Natural killer cell (primary cell): ENCODE measurements around the gene YKT6. TPM values are rescaled to one million over a fixed set of nuclear protein-coding genes. Genes with fewer than 3 reads are reported as not detected.

Experiments
- ATAC-seq, 3 donors: fragments of 150-1000 bp in 2 of 3; fragments of 200-7000 bp in 1 of 3; cut with Tn5 transposase; 1 replicate in 1 of 3; 2 replicates in 2 of 3; pipeline ENCODE4 v1.10.0; 2021; ENCODE audit warnings: mild to moderate bottlenecking in 2 of 3, moderate library complexity in 2 of 3
- DNase-seq, 2 donors: peaks; one replicate each; pipeline versions ENCODE4 v3.0.0 to v3.0.0-alpha.2; 2013 to 2021; ENCODE audit warnings: mixed read lengths in 1 of 2
- H3K27ac ChIP-seq: one replicate; pipeline ENCODE4 v1.5.1; 2013; ENCODE audit warnings: mild to moderate bottlenecking, low read length
- H3K27me3 ChIP-seq: one replicate; pipeline ENCODE4 v1.6.1; 2013; ENCODE audit warnings: low read length; ENCODE audit not compliant: control insufficient read depth, insufficient read depth
- H3K36me3 ChIP-seq: one replicate; pipeline ENCODE4 v1.6.1; 2013; ENCODE audit warnings: low read length; ENCODE audit not compliant: control insufficient read depth, insufficient read depth
- H3K4me1 ChIP-seq: one replicate; pipeline ENCODE4 v1.6.1; 2013; ENCODE audit warnings: low read length; ENCODE audit not compliant: control insufficient read depth, insufficient read depth
- H3K4me3 ChIP-seq: one replicate; pipeline ENCODE4 v1.5.1; 2013; ENCODE audit warnings: low read length
- H3K9me3 ChIP-seq: one replicate; pipeline ENCODE4 v1.6.1; 2013; ENCODE audit warnings: low read length; ENCODE audit not compliant: control insufficient read depth, insufficient read depth
- H3K27ac Mint-ChIP-seq, 2 donors: one replicate each; pipeline ENCODE4 v1.8.0; 2022; ENCODE audit warnings: mild to moderate bottlenecking in 2 of 2, mixed read lengths in 2 of 2, moderate library complexity in 1 of 2
- H3K27me3 Mint-ChIP-seq, 2 donors: one replicate each; pipeline ENCODE4 v1.8.0; 2022; ENCODE audit warnings: low read depth in 2 of 2, mixed read lengths in 2 of 2
- H3K36me3 Mint-ChIP-seq: one replicate; pipeline ENCODE4 v1.8.0; 2022; ENCODE audit warnings: mixed read lengths
- H3K4me1 Mint-ChIP-seq, 2 donors: one replicate each; pipeline ENCODE4 v1.8.0; 2022; ENCODE audit warnings: mixed read lengths in 2 of 2
- H3K4me3 Mint-ChIP-seq: one replicate; pipeline ENCODE4 v1.8.0; 2022; ENCODE audit warnings: mild to moderate bottlenecking, moderate library complexity, mixed read lengths
- H3K9me3 Mint-ChIP-seq, 2 donors: one replicate each; pipeline ENCODE4 v1.8.0; 2022; ENCODE audit warnings: mixed read lengths in 2 of 2
- WGBS: methylation state at CpG from one replicate; pipeline ENCODE4 v1.1.7; 2013; ENCODE audit warnings: missing lambda C conversion rate; ENCODE audit not compliant: insufficient coverage; 5-methylcytosine and 5-hydroxymethylcytosine counted together
- intact Hi-C: fragments of 100-400 bp; cut with micrococcal nuclease; formaldehyde crosslinking; loops from one replicate; pipeline ENCODE4 v1.14.2; 2022
- total RNA-seq, 4 donors: library from RNA; stranded (reverse); fragments of 120-200 nt in 1 of 4; gene quantifications; one replicate each; pipeline versions ENCODE4 v1.2.3 to v1.2.4, GENCODE V29; 2013 to 2022
- TF ChIP-seq, protein P1 (sequence below): fragments of 200-600 bp; IDR thresholded peaks from one replicate; pipeline ENCODE4 v1.8.0; 2022; ENCODE audit warnings: antibody characterized with exemption

YKT6 gene
- total RNA-seq, 3 donors from 2014 or later (not counting 1 experiment from before 2014, with no cell fraction given), result 72.4 to 107 (median 87.1) TPM

DNA sequence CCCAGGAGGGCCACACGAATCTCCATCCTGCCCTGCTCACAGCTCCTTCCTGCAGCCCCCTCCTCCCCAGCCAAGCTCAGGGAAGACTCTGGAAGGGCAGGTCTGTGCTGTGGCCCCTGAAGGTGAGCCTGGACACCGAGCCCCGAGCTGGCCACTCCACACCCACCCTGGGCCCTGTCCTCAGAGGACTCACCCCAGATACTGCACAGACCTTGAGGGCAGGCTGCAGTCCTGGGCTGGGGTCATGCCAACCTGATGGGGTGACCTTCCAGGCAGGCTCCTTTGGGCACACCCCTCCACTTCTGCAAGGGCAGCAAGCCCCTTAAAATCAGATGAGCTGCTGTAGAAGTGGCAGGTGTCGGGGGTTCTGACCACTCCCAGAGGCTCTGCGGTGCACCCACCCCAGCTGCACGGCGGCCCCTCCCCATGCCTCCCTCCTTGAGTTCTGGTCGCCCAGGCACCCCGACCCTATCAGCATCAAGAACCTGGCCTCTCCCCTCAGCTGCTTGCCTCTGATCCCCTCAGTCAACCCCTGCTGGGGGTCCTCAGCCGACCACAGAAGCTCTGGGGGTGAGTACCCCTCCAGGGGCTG, 24.3 kb downstream of the YKT6 start:
- Histone ChIP-seq H3K4me1 (no peaks in the 10 kb centered on the region), H3K4me3 (no peak overlapping the region), H3K27me3 (no peaks in the 10 kb centered on the region), H3K27ac (no peak overlapping the region), H3K36me3 (no peaks in the 10 kb centered on the region), H3K9me3 (no peaks in the 10 kb centered on the region)
- H3K4me3 Mint-ChIP-seq, result no peak overlapping the region
- WGBS, result 80% methylated on average over 10 of the region's 10 CpGs
- H3K4me1 Mint-ChIP-seq, result no peaks in the 10 kb centered on the region
- intact Hi-C loops, result no loop called here
- H3K27ac Mint-ChIP-seq, result no peak overlapping the region
- TF ChIP-seq, protein P1, sequence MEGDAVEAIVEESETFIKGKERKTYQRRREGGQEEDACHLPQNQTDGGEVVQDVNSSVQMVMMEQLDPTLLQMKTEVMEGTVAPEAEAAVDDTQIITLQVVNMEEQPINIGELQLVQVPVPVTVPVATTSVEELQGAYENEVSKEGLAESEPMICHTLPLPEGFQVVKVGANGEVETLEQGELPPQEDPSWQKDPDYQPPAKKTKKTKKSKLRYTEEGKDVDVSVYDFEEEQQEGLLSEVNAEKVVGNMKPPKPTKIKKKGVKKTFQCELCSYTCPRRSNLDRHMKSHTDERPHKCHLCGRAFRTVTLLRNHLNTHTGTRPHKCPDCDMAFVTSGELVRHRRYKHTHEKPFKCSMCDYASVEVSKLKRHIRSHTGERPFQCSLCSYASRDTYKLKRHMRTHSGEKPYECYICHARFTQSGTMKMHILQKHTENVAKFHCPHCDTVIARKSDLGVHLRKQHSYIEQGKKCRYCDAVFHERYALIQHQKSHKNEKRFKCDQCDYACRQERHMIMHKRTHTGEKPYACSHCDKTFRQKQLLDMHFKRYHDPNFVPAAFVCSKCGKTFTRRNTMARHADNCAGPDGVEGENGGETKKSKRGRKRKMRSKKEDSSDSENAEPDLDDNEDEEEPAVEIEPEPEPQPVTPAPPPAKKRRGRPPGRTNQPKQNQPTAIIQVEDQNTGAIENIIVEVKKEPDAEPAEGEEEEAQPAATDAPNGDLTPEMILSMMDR, result no peak
- no peaks in the 10 kb centered on the region for H3K36me3 Mint-ChIP-seq
- H3K9me3 Mint-ChIP-seq, result no peaks in the 10 kb centered on the region
- DNase-seq, result no peak
- peaks cover 0 to 5% of the 10 kb centered on the region in 2 donors for H3K27me3 Mint-ChIP-seq
- no peak for ATAC-seq

DNA sequence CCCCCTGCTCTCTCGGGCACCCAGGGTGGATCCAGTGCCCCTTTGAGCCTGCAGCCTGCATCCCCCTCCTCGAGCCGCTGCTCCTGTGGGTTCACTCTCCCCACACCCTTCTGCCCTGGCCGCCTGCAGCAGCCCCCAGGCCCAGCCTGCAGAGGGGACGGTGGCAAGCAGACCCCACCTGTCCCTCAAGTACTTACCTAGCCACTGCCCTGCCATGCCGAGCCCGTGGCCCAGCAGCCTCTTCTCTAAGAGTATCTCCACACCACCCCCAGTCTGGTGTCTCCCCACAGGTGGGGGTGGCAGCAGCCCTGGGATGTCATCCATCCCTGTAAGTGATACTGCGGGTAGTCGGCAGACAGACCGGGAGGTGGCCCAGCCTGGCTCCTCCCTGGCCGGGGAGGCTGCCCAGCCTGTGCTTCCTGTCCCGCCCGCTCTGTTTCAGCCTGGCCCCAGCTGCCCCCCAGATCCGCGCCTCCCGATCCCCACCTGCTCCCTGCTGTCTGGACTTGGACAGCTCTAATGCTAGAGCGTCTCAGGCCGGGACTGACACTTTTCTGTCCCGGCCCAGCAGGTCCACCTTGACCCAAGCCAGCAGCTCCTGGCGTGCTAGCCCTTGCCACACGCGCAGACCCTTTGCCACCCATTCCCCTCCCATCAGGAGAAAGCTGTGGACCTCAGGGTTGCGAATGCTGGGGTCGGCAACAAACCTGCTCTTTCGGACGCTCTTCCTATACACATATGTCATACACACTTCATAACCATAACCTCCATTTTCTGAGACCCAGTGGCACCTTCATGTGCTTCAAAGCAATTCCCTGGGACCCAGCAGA, 25.0 kb downstream of the YKT6 start:
- no peak for ATAC-seq
- intact Hi-C loops, result no loop called here
- 81% methylated on average over 26 of the region's 26 CpGs for WGBS
- Histone ChIP-seq H3K9me3 (no peaks in the 10 kb centered on the region), H3K27me3 (no peaks in the 10 kb centered on the region), H3K27ac (no peak overlapping the region), H3K4me3 (no peak overlapping the region), H3K4me1 (no peaks in the 10 kb centered on the region), H3K36me3 (no peaks in the 10 kb centered on the region)
- no peaks in the 10 kb centered on the region for H3K9me3 Mint-ChIP-seq
- no peaks in the 10 kb centered on the region for H3K4me1 Mint-ChIP-seq
- H3K4me3 Mint-ChIP-seq, result no peak overlapping the region
- TF ChIP-seq, protein P1, result no peak
- H3K36me3 Mint-ChIP-seq, result no peaks in the 10 kb centered on the region
- peaks cover 0 to 5% of the 10 kb centered on the region in 2 donors for H3K27me3 Mint-ChIP-seq
- H3K27ac Mint-ChIP-seq, result no peak overlapping the region
- no peak for DNase-seq

DNA sequence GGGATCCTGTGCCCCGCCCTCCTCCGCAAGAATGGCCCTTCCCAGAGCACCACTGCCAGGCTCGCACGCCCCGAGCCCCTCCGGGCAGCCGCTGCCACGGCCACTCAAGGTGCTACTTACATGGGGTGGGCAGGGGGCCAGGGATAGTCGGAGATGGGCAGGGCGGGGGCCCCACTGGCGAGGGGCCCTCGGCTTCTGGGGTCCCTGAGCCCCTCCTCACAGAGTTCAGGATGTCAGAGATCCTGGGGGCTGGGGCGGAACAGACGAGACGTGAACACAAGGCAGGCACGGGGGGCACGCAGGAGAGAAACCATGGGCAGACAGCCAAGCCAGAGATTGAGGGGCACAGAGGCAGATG, 25.6 kb downstream of the YKT6 start:
- intact Hi-C loops, result no loop called here
- Histone ChIP-seq H3K4me3 (no peak overlapping the region), H3K36me3 (no peaks in the 10 kb centered on the region), H3K4me1 (no peaks in the 10 kb centered on the region), H3K9me3 (no peaks in the 10 kb centered on the region), H3K27ac (no peak overlapping the region), H3K27me3 (no peaks in the 10 kb centered on the region)
- TF ChIP-seq, protein P1, result no peak
- no peak for ATAC-seq
- Mint-ChIP-seq H3K4me1 (no peaks in the 10 kb centered on the region), H3K27me3 (peaks cover 0 to 5% of the 10 kb centered on the region in 2 donors), H3K27ac (no peak overlapping the region), H3K9me3 (no peaks in the 10 kb centered on the region), H3K4me3 (no peak overlapping the region), H3K36me3 (no peaks in the 10 kb centered on the region)
- DNase-seq, result no peak
- 75% methylated on average over 17 of the region's 17 CpGs for WGBS
